HepG2 (cell line): ENCODE data around the gene SEC24D. TPM values are rescaled to one million over a fixed set of nuclear protein-coding genes. Genes with fewer than 3 reads are reported as not detected.

Experiments
- ATAC-seq: fragments of 200-7000 bp; cut with Tn5 transposase; 3 replicates; pipeline ENCODE4 v1.9.1; 2020; ENCODE audit warnings: mild to moderate bottlenecking, moderate library complexity
- BruUV-seq: library from RNA; stranded (reverse); fragments of 400-500 nt; replicated peaks from 2 replicates; lab custom pipeline; 2021; lab: Mats Ljungman, UMichigan
- CTCF ChIA-PET: fragments of 300-600 bp; formaldehyde crosslinking; extraction: SDS; loops from one replicate; lab custom pipeline; 2021; ENCODE audit warnings: low total read pairs, inconsistent platforms, low intra/inter-chr PET ratio; lab: Yijun Ruan, JAX
- POLR2A ChIA-PET: fragments of 350-600 bp; sonication (Branson Sonifier 250); formaldehyde crosslinking; loops from one replicate; lab custom pipeline; 2020; ENCODE audit warnings: antibody characterized with exemption, inconsistent platforms; lab: Yijun Ruan, JAX
- DNase-seq: peaks from one replicate; pipeline ENCODE4 v3.0.0-alpha.2; 2015; ENCODE audit warnings: low spot score
- FAIRE-seq: peaks from 3 replicates; lab custom pipeline; 2011; peaks lifted over from hg19 to GRCh38; lab: Jason Lieb, UNC
- H2AFZ ChIP-seq: one replicate; pipeline ENCODE4 v1.6.1; 2011; ENCODE audit warnings: low read length, inconsistent platforms
- H3K27ac ChIP-seq: fragments of 300-600 bp; 3 replicates; pipeline ENCODE4 v1.8.0; 2011; ENCODE audit warnings: mixed run types, mild to moderate bottlenecking, mixed read lengths, low read length, inconsistent platforms; ENCODE audit not compliant: insufficient read depth; ENCODE audit errors: extremely low read length
- H3K27me3 ChIP-seq, 2 experiments: fragments of 200-600 bp in 1 of 2; 2 replicates in 1 of 2; 3 replicates in 1 of 2; pipeline versions ENCODE4 v1.6.0 to v1.8.0; 2011; ENCODE audit warnings: low read length in 2 of 2, mild to moderate bottlenecking in 2 of 2, moderate library complexity in 2 of 2, inconsistent platforms in 1 of 2; ENCODE audit not compliant: insufficient read depth in 2 of 2, control insufficient read depth in 1 of 2
- H3K36me3 ChIP-seq, 2 experiments: fragments of 200-600 bp in 1 of 2; replicated peaks in 1 of 2; 2 replicates in 1 of 2; 3 replicates in 1 of 2; pipeline versions ENCODE4 v1.5.1 to v1.8.0; 2011; ENCODE audit warnings: low read length in 2 of 2, inconsistent platforms in 1 of 2; ENCODE audit not compliant: insufficient read depth in 2 of 2, control insufficient read depth in 1 of 2
- H3K4me1 ChIP-seq: 2 replicates; pipeline ENCODE4 v1.5.1; 2012; ENCODE audit warnings: low read length, inconsistent platforms; ENCODE audit not compliant: insufficient read depth
- H3K4me2 ChIP-seq: 2 replicates; pipeline ENCODE4 v1.6.0; 2011; ENCODE audit warnings: low read depth, low read length, inconsistent platforms
- H3K4me3 ChIP-seq, 3 experiments: fragments of 200-600 bp in 1 of 3; sonication (generic), shearing (Covaris generic) in 1 of 3; replicated peaks in 1 of 3; 2 replicates each; pipeline ENCODE4 v1.5.1; 2011 to 2016; ENCODE audit warnings: low read length in 3 of 3, inconsistent platforms in 2 of 3, low read depth in 2 of 3, mild to moderate bottlenecking in 2 of 3, control low read depth in 1 of 3, mixed read lengths in 1 of 3; ENCODE audit not compliant: insufficient read depth in 1 of 3
- H3K79me2 ChIP-seq: one replicate; pipeline ENCODE4 v1.6.1; 2011; ENCODE audit warnings: low read length, inconsistent platforms; ENCODE audit not compliant: insufficient read depth
- H3K9ac ChIP-seq: 2 replicates; pipeline ENCODE4 v1.6.0; 2011; ENCODE audit warnings: mild to moderate bottlenecking, low read depth, low read length, inconsistent platforms; ENCODE audit not compliant: insufficient read depth
- H3K9me3 ChIP-seq: 2 replicates; pipeline ENCODE4 v1.5.1; 2012; ENCODE audit warnings: mild to moderate bottlenecking, low read length
- H4K20me1 ChIP-seq: 2 replicates; pipeline ENCODE4 v1.6.0; 2011; ENCODE audit warnings: inconsistent platforms, mild to moderate bottlenecking, low read length, moderate library complexity; ENCODE audit not compliant: insufficient read depth
- ARHGAP35 ChIP-seq: sonication (generic); formaldehyde crosslinking; IDR thresholded peaks from 2 replicates; pipeline ENCODE4 v1.9.0; 2022; ENCODE audit warnings: mild to moderate bottlenecking, inconsistent platforms, moderate library complexity, missing genetic modification reagents, borderline replicate concordance
- CREBL2 ChIP-seq: sonication (generic); formaldehyde crosslinking; IDR thresholded peaks from 2 replicates; pipeline ENCODE4 v1.8.1; 2023; ENCODE audit warnings: missing genetic modification reagents, mild to moderate bottlenecking, borderline replicate concordance
- ELF1 ChIP-seq: sonication (generic); formaldehyde crosslinking; IDR thresholded peaks from 2 replicates; pipeline ENCODE4 v1.4.0; 2020; ENCODE audit warnings: missing genetic modification reagents
- FOSL2 ChIP-seq: sonication (generic); formaldehyde crosslinking; IDR thresholded peaks from 2 replicates; pipeline ENCODE4 v1.4.0; 2020; ENCODE audit warnings: missing genetic modification reagents
- GATAD1 ChIP-seq: IDR thresholded peaks from 2 replicates; pipeline ENCODE4 v1.6.1; 2016; ENCODE audit warnings: missing genetic modification reagents, missing compliant biosample characterization
- HCFC1 ChIP-seq: fragments of 150-350 bp; IDR thresholded peaks from 2 replicates; pipeline ENCODE4 v1.6.1; 2014; ENCODE audit warnings: low read depth, low read length
- IRF1 ChIP-seq: sonication (generic); formaldehyde crosslinking; IDR thresholded peaks from 2 replicates; pipeline ENCODE4 v1.4.0; 2020; ENCODE audit warnings: low read depth, mild to moderate bottlenecking, missing genetic modification reagents
- KAT7 ChIP-seq: IDR thresholded peaks from 2 replicates; pipeline ENCODE4 v1.6.1; 2018; ENCODE audit warnings: borderline replicate concordance, missing compliant biosample characterization
- KDM4B ChIP-seq: sonication (generic); formaldehyde crosslinking; IDR thresholded peaks from 2 replicates; pipeline ENCODE4 v1.4.0; 2020; ENCODE audit warnings: missing genetic modification reagents
- MXD4 ChIP-seq: IDR thresholded peaks from 2 replicates; pipeline ENCODE4 v1.6.1; 2016; ENCODE audit warnings: mild to moderate bottlenecking, missing biosample characterization, missing genetic modification reagents
- NR2C2 ChIP-seq: sonication (generic); formaldehyde crosslinking; IDR thresholded peaks from 2 replicates; pipeline ENCODE4 v1.4.0; 2020; ENCODE audit warnings: missing genetic modification reagents, mild to moderate bottlenecking, moderate library complexity, borderline replicate concordance
- RBFOX2 ChIP-seq: fragments of 200-400 bp; formaldehyde crosslinking; IDR thresholded peaks from 2 replicates; pipeline ENCODE4 v1.6.1; 2017; ENCODE audit warnings: low read depth, mild to moderate bottlenecking, low read length
- TFE3 ChIP-seq: IDR thresholded peaks from 2 replicates; pipeline ENCODE4 v1.6.1; 2016
- ZNF143 ChIP-seq: sonication (generic); formaldehyde crosslinking; IDR thresholded peaks from 2 replicates; pipeline ENCODE4 v1.4.0; 2020; ENCODE audit warnings: missing genetic modification reagents
- ZNF746 ChIP-seq: sonication (generic); formaldehyde crosslinking; IDR thresholded peaks from 2 replicates; pipeline ENCODE4 v1.8.0; 2022; ENCODE audit warnings: mild to moderate bottlenecking, missing genetic modification reagents
- ZNF839 ChIP-seq: sonication (generic); formaldehyde crosslinking; IDR thresholded peaks from 2 replicates; pipeline ENCODE4 v1.4.0; 2020; ENCODE audit warnings: missing genetic modification reagents, mild to moderate bottlenecking, borderline replicate concordance
- WGBS: methylation state at CpG from one replicate; pipeline ENCODE4 v1.1.6; 2017; ENCODE audit warnings: low lambda C conversion rate; 5-methylcytosine and 5-hydroxymethylcytosine counted together
- in situ Hi-C: cut with HindIII; loops from 2 replicates; pipeline ENCODE4 v1.10.0; 2017; ENCODE audit warnings: low pct_unique_long_range_greater_than_20kb; ENCODE audit not compliant: extremely low pct_ligation_motif_present
- intact Hi-C: fragments of 100-400 bp; cut with micrococcal nuclease; formaldehyde crosslinking; loops from one replicate; pipeline ENCODE4 v1.10.0; 2022; ENCODE audit not compliant: unreplicated experiment
- polyA plus RNA-seq, 8 experiments: library from polyadenylated mRNA; depleted of rRNA in 3 of 8; stranded (reverse) in 7 of 8; unstranded in 1 of 8; fragments of >200 nt; fragmentation: Illumina TruSeq in 4 of 8; extraction: Trizol in 4 of 8; gene quantifications; 2 replicates each; pipeline versions ENCODE4 v1.2.1 to v1.2.3, GENCODE V29; 2011 to 2016; ENCODE audit warnings: low read depth in 4 of 8, missing spikeins in 1 of 8, mixed read lengths in 1 of 8; ENCODE audit not compliant: insufficient read depth in 1 of 8
- total RNA-seq, 5 experiments: library from RNA; depleted of rRNA; stranded (reverse); fragments of >200 nt; fragmentation: Illumina TruSeq; extraction: Trizol; gene quantifications; 2 replicates each; pipeline ENCODE4 v1.2.3, GENCODE V29; 2016; ENCODE audit warnings: low read depth in 1 of 5
- TF ChIP-seq, protein P1 (sequence below): IDR thresholded peaks from 2 replicates; pipeline ENCODE4 v1.6.1; 2016; ENCODE audit warnings: mild to moderate bottlenecking
- TF ChIP-seq, protein P2 (sequence below): sonication (generic); formaldehyde crosslinking; IDR thresholded peaks from 2 replicates; pipeline ENCODE4 v1.5.0; 2020; ENCODE audit warnings: missing genetic modification reagents

SEC24D gene
- total and polyA plus RNA-seq, 2 of the 13 experiments (the other 11 are each of a cell fraction or from before 2014, with no cell fraction given): 30.0 to 51.1 TPM

GRCh38 chr4:118684873-118685811 lies 150.8 kb downstream of the SEC24D start, which contains the start of gene METTL14:
TSS of gene METTL14 (plus strand) at chr4:118685392. CDS start at chr4:118685535, 143 bp downstream.
- intact Hi-C loops (loop anchor here (1.0 to 5.0 kb wide), 2 partner anchors 94 to 403 kb away; no protein-coding TSS in a partner anchor), in situ Hi-C loops (no loop called here)
- Histone ChIP-seq H3K36me3 (peaks cover 0 to 7% of the 10 kb centered on the region in 2 experiments; a peak in 1 of 5 replicates), H4K20me1 (peaks cover 17% of the 10 kb centered on the region; the same call in 1 of the 2 replicates), H3K4me3 (peak within 1 kb of the TSS; percentile 83 to 88 (median 85)), H3K9me3 (no peaks in the 10 kb centered on the region), H3K4me2 (peak within 1 kb of the TSS; percentile 80), H3K27me3 (no peaks in the 10 kb centered on the region; a peak in 1 of 5 replicates), H3K4me1 (peaks cover 37% of the 10 kb centered on the region), H2AFZ (peak within 1 kb of the TSS; percentile 84), H3K27ac (peak within 1 kb of the TSS; percentile 81), H3K9ac (peak within 1 kb of the TSS; percentile 86), H3K79me2 (peaks cover 28% of the 10 kb centered on the region)
- WGBS: 3% methylated on average over 30 of the region's 42 CpGs
- POLR2A ChIA-PET: interaction anchor here (1.0 to 1.7 kb wide), 7 partner anchors 9 to 769 kb away, joined by 3 to 8 read pairs (median 4); partner anchors contain the start of gene SEC24D
- peak; percentile 88 for DNase-seq
- peak; percentile 97 for ATAC-seq
- peak; percentile 79 for FAIRE-seq
- CTCF ChIA-PET: no interaction called here
- TSS peak; percentile 92 for BruUV-seq
- no peak for TF ChIP-seq KDM4B (CRISPR knock-in tag)
- TF ChIP-seq ZNF839 (CRISPR knock-in tag): no peak
- TF ChIP-seq ELF1 (CRISPR knock-in tag): peak; percentile 82
- peak; percentile 52; the same call in 1 of the 2 replicates for TF ChIP-seq HCFC1
- peak; percentile 66; the same call in 1 of the 2 replicates for TF ChIP-seq KAT7
- TF ChIP-seq, protein P1, sequence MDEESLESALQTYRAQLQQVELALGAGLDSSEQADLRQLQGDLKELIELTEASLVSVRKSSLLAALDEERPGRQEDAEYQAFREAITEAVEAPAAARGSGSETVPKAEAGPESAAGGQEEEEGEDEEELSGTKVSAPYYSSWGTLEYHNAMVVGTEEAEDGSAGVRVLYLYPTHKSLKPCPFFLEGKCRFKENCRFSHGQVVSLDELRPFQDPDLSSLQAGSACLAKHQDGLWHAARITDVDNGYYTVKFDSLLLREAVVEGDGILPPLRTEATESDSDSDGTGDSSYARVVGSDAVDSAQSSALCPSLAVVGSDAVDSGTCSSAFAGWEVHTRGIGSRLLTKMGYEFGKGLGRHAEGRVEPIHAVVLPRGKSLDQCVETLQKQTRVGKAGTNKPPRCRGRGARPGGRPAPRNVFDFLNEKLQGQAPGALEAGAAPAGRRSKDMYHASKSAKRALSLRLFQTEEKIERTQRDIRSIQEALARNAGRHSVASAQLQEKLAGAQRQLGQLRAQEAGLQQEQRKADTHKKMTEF (CRISPR knock-in tag): peak; percentile 77
- TF ChIP-seq ZNF143: peak; percentile 77
- no peak for TF ChIP-seq ZNF746
- peak; percentile 67; the same call in 1 of the 2 replicates for TF ChIP-seq ARHGAP35
- no peak for TF ChIP-seq MXD4 (CRISPR knock-in tag)
- peak; percentile 96 for TF ChIP-seq GATAD1 (CRISPR knock-in tag)
- TF ChIP-seq IRF1: no peak
- TF ChIP-seq TFE3 (CRISPR knock-in tag): peak; percentile 31; the same call in 1 of the 2 replicates
- TF ChIP-seq NR2C2 (CRISPR knock-in tag): peak; percentile 54; the same call in 1 of the 2 replicates
- TF ChIP-seq, protein P2, sequence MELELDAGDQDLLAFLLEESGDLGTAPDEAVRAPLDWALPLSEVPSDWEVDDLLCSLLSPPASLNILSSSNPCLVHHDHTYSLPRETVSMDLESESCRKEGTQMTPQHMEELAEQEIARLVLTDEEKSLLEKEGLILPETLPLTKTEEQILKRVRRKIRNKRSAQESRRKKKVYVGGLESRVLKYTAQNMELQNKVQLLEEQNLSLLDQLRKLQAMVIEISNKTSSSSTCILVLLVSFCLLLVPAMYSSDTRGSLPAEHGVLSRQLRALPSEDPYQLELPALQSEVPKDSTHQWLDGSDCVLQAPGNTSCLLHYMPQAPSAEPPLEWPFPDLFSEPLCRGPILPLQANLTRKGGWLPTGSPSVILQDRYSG (CRISPR knock-in tag): peak; percentile 45; the same call in 1 of the 2 replicates
- TF ChIP-seq RBFOX2: peak; percentile 72
- no peak for TF ChIP-seq CREBL2 (CRISPR knock-in tag)
- peak; percentile 7; the same call in 1 of the 2 replicates for TF ChIP-seq FOSL2
